ENCODE measurements around the gene NEU2.

Gene NEU2

DNA sequence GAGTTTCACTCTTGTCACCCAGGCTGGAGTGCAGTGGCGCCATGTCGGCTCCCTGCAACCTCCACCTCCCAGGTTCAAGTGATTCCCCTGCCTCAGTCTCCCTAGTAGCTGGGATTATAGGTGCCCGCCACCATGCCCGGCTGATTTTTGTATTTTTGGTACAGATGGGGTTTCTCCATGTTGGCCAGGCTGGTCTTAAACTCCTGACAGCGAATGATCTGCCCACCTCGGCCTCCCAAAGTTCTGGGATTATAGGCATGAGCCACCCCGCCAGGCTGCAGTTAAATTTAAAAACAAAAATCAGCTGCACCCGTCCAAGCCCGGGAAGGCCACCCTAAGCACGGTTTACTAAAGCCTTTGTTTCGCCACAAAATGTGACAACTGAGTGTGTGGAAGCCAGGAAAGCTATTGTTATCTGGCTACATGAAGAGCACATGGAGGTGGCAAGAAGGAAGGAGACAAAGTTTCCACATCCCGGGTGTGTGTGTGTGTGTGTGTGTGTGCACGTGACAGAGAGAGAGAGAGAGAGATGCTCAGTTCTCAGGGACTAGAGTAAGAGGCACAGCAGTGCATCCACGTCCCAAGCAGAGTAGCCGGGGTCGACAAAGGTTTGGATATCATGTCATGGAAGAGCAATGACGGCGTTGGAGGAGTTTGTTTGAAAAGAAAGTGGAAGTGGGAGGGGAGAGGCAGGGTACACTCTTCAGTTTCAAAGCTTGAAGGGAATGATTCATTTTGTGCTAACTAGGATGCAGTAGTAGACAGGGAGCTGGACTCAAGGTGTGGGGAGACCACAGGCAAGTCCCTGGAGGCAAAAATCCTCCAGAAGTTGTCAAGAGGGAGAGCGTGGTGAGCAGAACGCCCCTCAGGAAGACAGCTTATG, 47.7 kb downstream of the NEU2 start:
- FAIRE-seq, result no peak

DNA sequence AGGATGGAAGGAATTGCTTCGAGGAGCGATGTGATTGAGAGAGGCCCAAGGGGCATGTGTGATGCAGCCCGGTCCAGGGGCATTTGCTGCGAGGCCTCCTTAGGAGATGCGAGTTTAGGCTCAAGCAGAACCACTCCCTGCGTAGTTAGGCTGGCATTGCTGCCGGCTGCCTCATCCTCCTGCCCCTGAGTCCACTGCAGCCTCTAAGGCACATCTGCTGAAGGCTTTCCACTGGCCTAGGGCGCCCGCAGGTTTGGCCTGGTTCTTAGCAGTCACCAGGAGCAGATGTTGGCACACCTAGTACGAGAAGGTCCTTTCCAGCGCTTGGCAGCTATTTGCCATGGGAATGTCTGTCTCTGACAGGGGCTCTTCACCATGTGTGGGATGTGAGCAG, 48.4 kb downstream of the NEU2 start:
- no peak for FAIRE-seq

- no peak for FAIRE-seq
These were observed 48.8 kb downstream of the NEU2 start for GRCh38 chr2:233081232-233081730.

GRCh38 chr2:233081731-233082221, 49.3 kb downstream of the NEU2 start:
- no peak for FAIRE-seq

DNA sequence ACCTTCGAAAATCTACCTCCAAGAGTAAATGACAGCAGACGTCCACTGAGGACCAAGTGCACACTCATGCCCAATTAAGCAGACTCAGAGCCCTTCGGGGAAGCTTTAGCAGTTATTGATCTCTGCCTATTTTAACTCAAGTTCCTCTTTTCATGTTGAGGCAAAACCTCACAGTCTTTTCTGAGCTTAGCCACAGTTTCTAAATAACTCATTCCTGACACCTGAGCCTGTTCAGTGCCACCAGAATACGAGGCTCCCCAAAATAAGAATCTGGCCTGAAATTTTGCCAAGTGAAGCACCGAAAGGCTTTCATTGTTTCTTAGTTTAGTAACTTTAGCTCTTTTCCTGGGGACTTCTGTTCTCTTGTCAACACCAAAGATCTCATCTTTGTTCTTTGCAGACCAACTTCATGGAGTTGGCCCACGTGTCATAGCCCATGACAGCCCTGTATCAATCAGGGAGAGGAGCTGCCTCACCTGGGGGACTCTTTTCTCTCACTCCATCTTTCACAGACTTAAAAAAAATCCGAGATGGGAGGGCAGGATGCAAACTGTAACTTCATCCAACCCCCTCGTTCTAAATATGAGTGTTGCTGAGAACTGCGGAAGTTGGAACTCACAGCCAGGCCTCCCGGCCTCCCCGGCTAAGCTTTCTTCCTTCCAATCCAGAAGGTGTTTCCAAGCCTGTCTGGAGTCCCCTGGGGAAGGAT, 49.9 kb downstream of the NEU2 start:
- no peak for FAIRE-seq

DNA sequence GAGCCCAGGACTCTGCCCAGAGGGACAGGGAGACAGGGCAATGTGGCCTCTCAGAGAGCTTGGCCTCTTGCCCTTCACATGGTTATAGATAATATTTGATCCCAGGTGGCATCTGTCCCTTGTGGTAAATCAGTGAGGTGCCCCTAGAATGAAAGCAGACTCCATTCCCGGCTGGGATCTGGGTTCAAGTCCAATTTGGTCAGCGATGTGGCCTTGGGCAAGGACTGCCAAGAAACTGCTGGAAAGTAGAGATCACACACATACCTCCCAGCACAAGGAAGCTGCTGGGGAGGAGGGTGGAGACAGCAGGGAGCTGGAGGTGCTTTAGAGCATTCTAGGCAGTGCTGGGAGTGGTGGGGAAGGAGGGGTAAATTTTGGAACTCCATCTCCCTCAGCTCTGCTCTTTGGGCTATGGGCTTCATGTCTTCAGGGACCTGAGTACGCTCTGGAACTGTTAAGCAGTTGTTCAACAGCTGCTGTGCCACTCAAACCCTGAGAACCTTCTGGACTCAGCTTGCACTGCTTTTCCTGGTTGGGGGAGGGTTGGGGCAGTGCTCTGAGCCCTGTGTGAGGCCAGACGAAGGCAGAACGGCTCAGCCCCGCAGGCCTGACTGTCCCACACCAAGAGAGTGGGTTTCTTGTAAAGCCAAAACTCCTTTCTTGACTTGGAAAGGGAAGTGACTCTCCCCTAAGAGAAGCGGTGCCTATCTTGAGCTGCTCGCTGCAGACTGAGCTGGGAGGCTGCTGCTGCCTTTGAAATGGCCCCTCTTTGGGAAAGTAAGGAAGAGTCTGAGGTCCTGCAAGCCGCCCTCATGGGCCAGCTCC, 50.7 kb downstream of the NEU2 start:
- FAIRE-seq, result no peak

- FAIRE-seq, result no peak
These were observed 51.3 kb downstream of the NEU2 start for GRCh38 chr2:233083782-233084181.

GRCh38 chr2:233084488-233084887, 52.0 kb downstream of the NEU2 start:
- FAIRE-seq, result no peak
